K562 (cell line): ENCODE results near the gene FHL5. TPM values are rescaled to one million over a fixed set of nuclear protein-coding genes. Genes with fewer than 3 reads are reported as not detected.

Experiments
- ATAC-seq: fragments of 200-7000 bp; cut with Tn5 transposase; 3 replicates; pipeline ENCODE4 v1.9.1; 2020; ENCODE audit warnings: moderate library complexity
- BruUV-seq: library from RNA; stranded (reverse); fragments of 400-500 nt; replicated peaks from 2 replicates; lab custom pipeline; 2021; lab: Mats Ljungman, UMichigan
- CTCF ChIA-PET: fragments of 300-600 bp; formaldehyde crosslinking; extraction: SDS; loops from one replicate; lab custom pipeline; 2021; ENCODE audit warnings: low intra/inter-chr PET ratio; lab: Yijun Ruan, JAX
- POLR2A ChIA-PET: fragments of 300-600, 350-650 bp; sonication (Branson Sonifier 250); formaldehyde crosslinking; extraction: SDS; loops from one replicate; lab custom pipeline; 2021; ENCODE audit warnings: antibody characterized with exemption, inconsistent platforms; lab: Yijun Ruan, JAX
- DNase-seq, 4 experiments: peaks; one replicate each; pipeline versions ENCODE4 v3.0.0 to v3.0.0-alpha.2; 2011 to 2018; ENCODE audit warnings: low spot score in 3 of 4, mixed read lengths in 3 of 4; ENCODE audit errors: extremely low read depth in 1 of 4
- FAIRE-seq: peaks from 2 replicates; lab custom pipeline; 2011; peaks lifted over from hg19 to GRCh38; lab: Jason Lieb, UNC
- H2AFZ ChIP-seq: 2 replicates; pipeline ENCODE4 v1.6.0; 2011; ENCODE audit warnings: low read depth, low read length, control low read depth, inconsistent platforms
- H3K27ac ChIP-seq: fragments of 200-600 bp; 3 replicates; pipeline ENCODE4 v1.8.0; 2011; ENCODE audit warnings: low read depth, mild to moderate bottlenecking, control low read depth, inconsistent platforms, low read length, moderate library complexity, mixed read lengths; ENCODE audit errors: extremely low read depth
- H3K27me3 ChIP-seq, 2 experiments: fragments of 300-600 bp in 1 of 2; 2 replicates in 1 of 2; 3 replicates in 1 of 2; pipeline versions ENCODE4 v1.6.0 to v1.8.0; 2011; ENCODE audit warnings: inconsistent platforms in 2 of 2, low read length in 2 of 2, mild to moderate bottlenecking in 1 of 2, mixed read lengths in 1 of 2, moderate library complexity in 1 of 2; ENCODE audit not compliant: control insufficient read depth in 2 of 2, insufficient read depth in 2 of 2
- H3K36me3 ChIP-seq: fragments of 300-600 bp; 3 replicates; pipeline ENCODE4 v1.8.0; 2011; ENCODE audit warnings: mild to moderate bottlenecking, low read length, inconsistent platforms; ENCODE audit not compliant: control insufficient read depth, insufficient read depth
- H3K4me1 ChIP-seq, 2 experiments: fragments of 200-600 bp in 1 of 2; replicated peaks in 1 of 2; 2 replicates in 1 of 2; 3 replicates in 1 of 2; pipeline versions ENCODE4 v1.5.1 to v1.8.0; 2011; ENCODE audit warnings: inconsistent platforms in 2 of 2, low read length in 2 of 2, mild to moderate bottlenecking in 1 of 2, mixed read lengths in 1 of 2, moderate library complexity in 1 of 2; ENCODE audit not compliant: control insufficient read depth in 2 of 2, insufficient read depth in 2 of 2
- H3K4me2 ChIP-seq: 2 replicates; pipeline ENCODE4 v1.6.1; 2011; ENCODE audit warnings: low read length, control low read depth, inconsistent platforms, mixed read lengths; ENCODE audit not compliant: insufficient read depth
- H3K4me3 ChIP-seq: fragments of 200-600 bp; sonication (generic), shearing (Covaris generic); 2 replicates; pipeline ENCODE4 v1.5.1; 2016; ENCODE audit warnings: control low read depth, inconsistent platforms
- H3K79me2 ChIP-seq: fragments of 200-600 bp; 3 replicates; pipeline ENCODE4 v1.8.0; 2011; ENCODE audit warnings: low read length, inconsistent platforms; ENCODE audit not compliant: control insufficient read depth, insufficient read depth
- H3K9ac ChIP-seq, 2 experiments: 2 replicates each; pipeline versions ENCODE4 v1.6.0 to v1.6.1; 2011; ENCODE audit warnings: low read depth in 2 of 2, low read length in 2 of 2, control low read depth in 1 of 2, inconsistent platforms in 1 of 2, mild to moderate bottlenecking in 1 of 2, mixed read lengths in 1 of 2; ENCODE audit not compliant: insufficient read depth in 1 of 2
- H3K9me1 ChIP-seq: one replicate; pipeline ENCODE4 v1.6.0; 2011; ENCODE audit warnings: inconsistent platforms, mild to moderate bottlenecking, low read length, moderate library complexity; ENCODE audit not compliant: control insufficient read depth, insufficient read depth
- H3K9me3 ChIP-seq: replicated peaks from 2 replicates; pipeline ENCODE4 v1.5.1; 2011; ENCODE audit warnings: low read depth, low read length, inconsistent platforms; ENCODE audit not compliant: control insufficient read depth, insufficient read depth
- H4K20me1 ChIP-seq: replicated peaks from 2 replicates; pipeline ENCODE4 v1.6.1; 2011; ENCODE audit warnings: low read length, inconsistent platforms, mixed read lengths; ENCODE audit not compliant: control insufficient read depth, insufficient read depth
- EGR1 ChIP-seq: fragments of 450-650 bp; conservative IDR thresholded peaks from 2 replicates; pipeline ENCODE4 v1.6.1; 2017; ENCODE audit warnings: mild to moderate bottlenecking
- MAZ ChIP-seq, 2 experiments: fragments of 450-650 bp in 1 of 2; sonication (generic) in 1 of 2; formaldehyde crosslinking; IDR thresholded peaks in 1 of 2; conservative IDR thresholded peaks in 1 of 2; 2 replicates each; pipeline versions ENCODE4 v1.4.0 to v1.5.0; 2020; ENCODE audit warnings: mild to moderate bottlenecking in 1 of 2, missing genetic modification reagents in 1 of 2
- POLR3A ChIP-seq: IDR thresholded peaks from 2 replicates; pipeline ENCODE4 v1.6.1; 2011; ENCODE audit warnings: borderline replicate concordance, mild to moderate bottlenecking, moderate library complexity; ENCODE audit not compliant: insufficient read length, insufficient read depth; ENCODE audit errors: extremely low read depth
- RAD21 ChIP-seq, 2 experiments: fragments of 250-450 bp in 1 of 2; fragments of 450-650 bp in 1 of 2; sonication (Bioruptor Pico) in 1 of 2; formaldehyde crosslinking in 1 of 2; IDR thresholded peaks in 1 of 2; conservative IDR thresholded peaks in 1 of 2; 2 replicates each; pipeline versions ENCODE4 v1.4.0 to v1.8.0; 2020 to 2022; ENCODE audit warnings: mild to moderate bottlenecking in 2 of 2, moderate library complexity in 1 of 2
- in situ Hi-C: fragments of 300-500 bp; cut with MboI; formaldehyde crosslinking; loops from 4 replicates; pipeline ENCODE4 v1.15.0; 2018; ENCODE audit warnings: inconsistent platforms, mixed read lengths
- intact Hi-C: fragments of 100-400 bp; cut with micrococcal nuclease; formaldehyde crosslinking; loops from 2 replicates; pipeline ENCODE4 v1.14.2; 2022
- polyA plus RNA-seq, 8 experiments: library from polyadenylated mRNA; depleted of rRNA in 4 of 8; stranded (reverse) in 5 of 8; unstranded in 3 of 8; fragments of >200 nt; fragmentation: Nextera tagmentation in 2 of 8; fragmentation: Illumina TruSeq in 1 of 8; extraction: Ambion mirVana in 2 of 8; extraction: Trizol in 1 of 8; gene quantifications; 2 replicates each; pipeline versions ENCODE4 v1.2.1 to v1.2.3, GENCODE V29; 2011 to 2014; ENCODE audit warnings: inconsistent platforms in 1 of 8, missing spikeins in 1 of 8
- total RNA-seq, 7 experiments: library from RNA; depleted of rRNA in 6 of 7; stranded (reverse); fragments of >200 nt in 6 of 7; fragmentation: Illumina TruSeq in 2 of 7; extraction: Trizol in 2 of 7; gene quantifications; 2 replicates each; pipeline versions ENCODE4 v1.2.1 to v1.2.3, GENCODE V29; 2011 to 2021; ENCODE audit warnings: low replicate concordance in 1 of 7
- TF ChIP-seq, protein P1 (sequence below), 3 experiments: IDR thresholded peaks in 2 of 3; conservative IDR thresholded peaks in 1 of 3; 2 replicates each; pipeline ENCODE4 v1.5.1; 2011 to 2012; ENCODE audit warnings: low read length in 3 of 3, mild to moderate bottlenecking in 3 of 3, control low read depth in 2 of 3, improper control_type of control experiment in 1 of 3, inconsistent platforms in 1 of 3, low read depth in 1 of 3, mixed read lengths in 1 of 3, moderate library complexity in 1 of 3; ENCODE audit not compliant: insufficient read depth in 2 of 3

The FHL5 gene
- total and polyA plus RNA-seq, 9 of the 15 experiments (the other 6 are each of a cell fraction or from before 2014, with no cell fraction given): not detected

DNA sequence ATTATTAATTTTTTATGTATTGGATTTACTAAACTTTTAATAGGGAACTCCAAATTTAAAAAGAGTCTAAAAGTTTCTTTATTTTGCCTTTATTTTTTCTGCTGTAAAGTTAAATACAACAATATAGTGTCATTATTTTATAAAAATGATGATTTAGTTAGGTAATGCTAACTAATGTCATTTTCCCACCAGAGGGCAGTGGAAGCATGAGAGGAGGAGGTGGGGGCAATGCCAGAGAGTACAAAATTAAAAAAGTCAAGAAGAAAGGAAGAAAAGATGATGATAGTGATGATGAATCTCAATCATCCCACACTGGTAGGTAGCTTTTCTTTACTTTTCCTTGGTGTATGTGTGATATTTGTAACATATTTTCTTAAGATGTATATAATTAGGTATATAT, 20.2 kb upstream of the FHL5 start:
- H3K27ac ChIP-seq: no peak overlapping the region
- ATAC-seq (peak; percentile 72), FAIRE-seq (no peak), DNase-seq (peak in 2 of 4 experiments; percentile 6 to 30)
- H3K4me3 ChIP-seq: no peak overlapping the region
- in situ Hi-C loops (no loop called here), intact Hi-C loops (loop anchor here (10.0 kb wide), 2 partner anchors 342 to 512 kb away; no protein-coding TSS in a partner anchor)
- no peak overlapping the region for H3K4me2 ChIP-seq
- H3K9me3 ChIP-seq: no peaks in the 10 kb centered on the region
- no peak overlapping the region for H3K9ac ChIP-seq
- H3K27me3 ChIP-seq: no peaks in the 10 kb centered on the region
- H3K36me3 ChIP-seq: peaks cover 44% of the 10 kb centered on the region
- no TSS peak for BruUV-seq
- H4K20me1 ChIP-seq: no peaks in the 10 kb centered on the region
- no peak overlapping the region for H2AFZ ChIP-seq
- no peaks in the 10 kb centered on the region for H3K4me1 ChIP-seq
- H3K79me2 ChIP-seq: no peaks in the 10 kb centered on the region
- TF ChIP-seq MAZ (CRISPR knock-in tag; conservative IDR thresholded peaks at IDR 0.05 in 1 of 2, IDR thresholded peaks at IDR 0.05 in 1 of 2) (peak in 1 of 2 experiments; percentile 72; a peak in 2 of 4 replicates), EGR1 (no peak), POLR3A (no peak), RAD21 (CRISPR knock-in tag; conservative IDR thresholded peaks at IDR 0.05 in 1 of 2, IDR thresholded peaks at IDR 0.05 in 1 of 2) (peak in 1 of 2 experiments; percentile 32; a peak in 2 of 4 replicates)
- TF ChIP-seq, protein P1, sequence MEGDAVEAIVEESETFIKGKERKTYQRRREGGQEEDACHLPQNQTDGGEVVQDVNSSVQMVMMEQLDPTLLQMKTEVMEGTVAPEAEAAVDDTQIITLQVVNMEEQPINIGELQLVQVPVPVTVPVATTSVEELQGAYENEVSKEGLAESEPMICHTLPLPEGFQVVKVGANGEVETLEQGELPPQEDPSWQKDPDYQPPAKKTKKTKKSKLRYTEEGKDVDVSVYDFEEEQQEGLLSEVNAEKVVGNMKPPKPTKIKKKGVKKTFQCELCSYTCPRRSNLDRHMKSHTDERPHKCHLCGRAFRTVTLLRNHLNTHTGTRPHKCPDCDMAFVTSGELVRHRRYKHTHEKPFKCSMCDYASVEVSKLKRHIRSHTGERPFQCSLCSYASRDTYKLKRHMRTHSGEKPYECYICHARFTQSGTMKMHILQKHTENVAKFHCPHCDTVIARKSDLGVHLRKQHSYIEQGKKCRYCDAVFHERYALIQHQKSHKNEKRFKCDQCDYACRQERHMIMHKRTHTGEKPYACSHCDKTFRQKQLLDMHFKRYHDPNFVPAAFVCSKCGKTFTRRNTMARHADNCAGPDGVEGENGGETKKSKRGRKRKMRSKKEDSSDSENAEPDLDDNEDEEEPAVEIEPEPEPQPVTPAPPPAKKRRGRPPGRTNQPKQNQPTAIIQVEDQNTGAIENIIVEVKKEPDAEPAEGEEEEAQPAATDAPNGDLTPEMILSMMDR (IDR thresholded peaks at IDR 0.05 in 2 of 3, conservative IDR thresholded peaks at IDR 0.05 in 1 of 3; ENCODE audit: insufficient read depth in 2 of 3, low read depth in 1 of 3, low read length in 3 of 3): peak in 2 of 3 experiments; percentile 27 to 51; a peak in 2 of 6 replicates
- POLR2A ChIA-PET: no interaction called here
- no peaks in the 10 kb centered on the region for H3K9me1 ChIP-seq
- CTCF ChIA-PET: interaction anchor here (0.7 kb wide), 1 partner anchor 517 kb away, joined by 3 read pairs; no protein-coding TSS in a partner anchor
